Measurements from ENCODE around the gene SLC25A53. TPM values are rescaled to one million over a fixed set of nuclear protein-coding genes. Genes with fewer than 3 reads are reported as not detected.
"Not testable (repeated sequence)": the region's sequence is repeated elsewhere in the genome, so short reads cannot be mapped to it uniquely, and the experiment has no call there.

The SLC25A53 gene
- total RNA-seq, 1 donor from 2014 or later, result 4.2 TPM

DNA sequence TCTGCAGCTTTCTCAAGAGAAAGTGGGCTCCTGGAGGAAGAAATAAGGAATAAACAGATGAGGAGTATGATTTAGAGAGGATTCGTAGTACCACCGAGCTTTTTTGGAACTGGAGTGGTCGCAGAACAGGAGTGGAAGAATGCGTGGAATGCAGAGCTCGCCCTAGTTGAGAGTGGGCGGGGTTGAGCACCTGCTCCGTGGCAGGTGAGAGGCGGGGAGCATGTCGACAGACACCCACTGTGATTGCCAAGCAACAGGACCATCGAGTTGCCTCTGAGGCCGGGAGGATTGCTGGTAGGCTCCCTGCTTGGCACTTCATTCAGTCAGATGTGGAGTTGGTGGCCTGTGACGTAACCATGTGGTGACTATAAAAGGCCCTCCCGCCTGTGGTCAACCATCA lies 101.9 kb downstream of the SLC25A53 start:
- not testable (repeated sequence) for H3K4me3 ChIP-seq (ENCODE audit: low read depth, low read length); DNase-seq (ENCODE audit: low read depth); H3K36me3 ChIP-seq (ENCODE audit: control insufficient read depth, insufficient read depth, low read length); H3K27me3 ChIP-seq (ENCODE audit: control insufficient read depth, insufficient read depth, low read length); FAIRE-seq

Other genes starting within 250 kb of the SLC25A53 start
- gene TMSB15B, start 194.4 kb downstream of the SLC25A53 start, total RNA-seq, result 0.77 and 1.1 TPM in 2 replicates
- gene H2BW1, start 143.3 kb downstream of the SLC25A53 start, total RNA-seq, result not detected in 2 replicates
- not detected in 2 replicates for gene H2BW2, start 117.1 kb downstream of the SLC25A53 start, total RNA-seq
- 0.79 and 1.8 TPM in 2 replicates for gene TMSB15C, start 80.8 kb downstream of the SLC25A53 start, total RNA-seq
- gene ZCCHC18, start 44.5 kb downstream of the SLC25A53 start, total RNA-seq, result not detected in 2 replicates
- 30.1 and 31.9 TPM in 2 replicates for gene FAM199X, start 9.4 kb upstream of the SLC25A53 start, total RNA-seq
- not detected in 2 replicates for gene ESX1, start 97.9 kb upstream of the SLC25A53 start, total RNA-seq